Measurements from ENCODE around the gene KRT80. TPM values are rescaled to one million over a fixed set of nuclear protein-coding genes. Genes with fewer than 3 reads are reported as not detected.

The KRT80 gene
- total and polyA plus RNA-seq, 2 donors (not counting 3 experiments of a cell fraction or from before 2014, with no cell fraction given) = 13.6 to 23.7 TPM

GRCh38 chr12:52239767-52240166 is 48.0 kb upstream of the KRT80 start:
- dilution Hi-C loops (cut with MboI; ENCODE audit: extremely low pct_ligation_motif_present, low sequenced_read_pairs) = no loop called here
- no peak for FAIRE-seq
- Histone ChIP-seq H3K27ac (ENCODE audit: insufficient read depth, low read depth, low read length) (no peak overlapping the region), H3K4me3 (replicated peaks in 1 of 3; ENCODE audit: insufficient read depth in 1 of 3, low read depth in 1 of 3, low read length in 3 of 3) (no peak overlapping the region), H3K9me1 (replicated peaks; ENCODE audit: control insufficient read depth, extremely low read depth, insufficient read depth, low read length) (no peaks in the 10 kb centered on the region), H4K20me1 (replicated peaks; ENCODE audit: control insufficient read depth, extremely low read depth, insufficient read depth, low read length) (no peaks in the 10 kb centered on the region), H3K79me2 (ENCODE audit: control insufficient read depth, insufficient read depth, low read length) (peaks cover under 1% of the 10 kb centered on the region), H3K9me3 (replicated peaks; ENCODE audit: control insufficient read depth, insufficient read depth, low read length) (no peaks in the 10 kb centered on the region), H3K36me3 (ENCODE audit: control insufficient read depth in 2 of 2, extremely low read depth in 1 of 2, insufficient read depth in 2 of 2, low read length in 2 of 2) (peaks cover 0 to 5% of the 10 kb centered on the region in 2 experiments), H2AFZ (ENCODE audit: low read depth, low read length) (no peak overlapping the region), H3K4me1 (ENCODE audit: control insufficient read depth, extremely low read depth, insufficient read depth, low read length) (peaks cover 23% of the 10 kb centered on the region), H3K4me2 (ENCODE audit: insufficient read depth, low read length) (no peak overlapping the region), H3K27me3 (ENCODE audit: control insufficient read depth in 2 of 2, insufficient read depth in 2 of 2, low read length in 2 of 2) (no peaks in the 10 kb centered on the region), H3K9ac (replicated peaks; ENCODE audit: extremely low read depth, insufficient read depth, low read length) (no peak overlapping the region)
- TF ChIP-seq JUN (IDR thresholded peaks at IDR 0.05; ENCODE audit: borderline replicate concordance, insufficient read depth, insufficient read length, low read depth) (no peak), CTCF (IDR thresholded peaks at IDR 0.05; ENCODE audit: extremely low read depth in 1 of 2, insufficient read depth in 1 of 2, low read depth in 1 of 2, low read length in 2 of 2) (no peak), POLR2AphosphoS5 (IDR thresholded peaks at IDR 0.05; ENCODE audit: insufficient read depth, low read depth, low read length) (no peak), FOS (IDR thresholded peaks at IDR 0.05; ENCODE audit: borderline replicate concordance, insufficient read depth, low read length) (no peak), MYC (IDR thresholded peaks at IDR 0.05; ENCODE audit: low read depth, low read length) (no peak), EZH2 (IDR thresholded peaks at IDR 0.05; ENCODE audit: borderline replicate concordance, low read depth, low read length, severe bottlenecking) (no peak), GATA2 (IDR thresholded peaks at IDR 0.05; ENCODE audit: insufficient read depth, insufficient read length, low read depth, low read length) (no peak), POLR2A (IDR thresholded peaks at IDR 0.05; ENCODE audit: low read depth, low read length) (no peak)
- intact Hi-C loops (cut with micrococcal nuclease) = no loop called here
- no peak for DNase-seq (ENCODE audit: low read depth, low spot score)
- CTCF ChIA-PET = interaction anchor here (0.7 to 1.2 kb wide), 2 partner anchors 18 to 83 kb away, joined by 3 read pairs; no protein-coding TSS in a partner anchor
- no TSS peak for BruUV-seq (replicated peaks)
- POLR2A ChIA-PET = no interaction called here

Measured in endothelial cell of umbilical vein (primary cell).